Skeletal muscle cell (primary cell): ENCODE measurements around the gene PSMA1.

Source experiments
- DNase-seq: peaks from one replicate; pipeline ENCODE4 v3.0.0-alpha.2; 2010; ENCODE audit warnings: low read depth
- H3K4me3 ChIP-seq: 2 replicates; pipeline ENCODE4 v1.5.1; 2011; ENCODE audit warnings: low read depth, mild to moderate bottlenecking, control low read depth, low read length, moderate library complexity

Gene PSMA1

GRCh38 chr11:14455648-14456430 is 64.3 kb downstream of the PSMA1 start:
- DNase-seq: no peak
- no peak overlapping the region for H3K4me3 ChIP-seq
